HG02870 (cell line): ENCODE measurements around the gene SYT6.

ENCODE experiments used
- ATAC-seq: cut with Tn5 transposase; IDR thresholded peaks from one replicate; pipeline ENCODE4 v1.9.1; 2021; ENCODE audit warnings: mild to moderate bottlenecking, moderate library complexity; ENCODE audit not compliant: unreplicated experiment

Gene SYT6

GRCh38 chr1:114122941-114123618 is 30.6 kb downstream of the SYT6 start:
- no peak for ATAC-seq

- ATAC-seq: no peak
Measured at GRCh38 chr1:114118351-114118990, 35.2 kb downstream of the SYT6 start.

- ATAC-seq: no peak
Measured at GRCh38 chr1:114117654-114118053, 36.0 kb downstream of the SYT6 start.

- no peak for ATAC-seq
Measured at GRCh38 chr1:114116086-114116485, 37.6 kb downstream of the SYT6 start.

- ATAC-seq: no peak
Measured at GRCh38 chr1:114114185-114115094, 39.2 kb downstream of the SYT6 start.

GRCh38 chr1:114113411-114114184 is 40.1 kb downstream of the SYT6 start:
- no peak for ATAC-seq

GRCh38 chr1:114112775-114113174 is 40.9 kb downstream of the SYT6 start:
- ATAC-seq: no peak

- no peak for ATAC-seq
Measured at GRCh38 chr1:114111731-114112641, 41.7 kb downstream of the SYT6 start.

- ATAC-seq: no peak
Measured at GRCh38 chr1:114109981-114110380, 43.7 kb downstream of the SYT6 start.

- peak; percentile 76 for ATAC-seq
Measured at GRCh38 chr1:114108751-114109255, 44.9 kb downstream of the SYT6 start.

- ATAC-seq: no peak
Measured at GRCh38 chr1:114107474-114108435, 45.9 kb downstream of the SYT6 start.

GRCh38 chr1:114105421-114105979 is 48.2 kb downstream of the SYT6 start:
- ATAC-seq: no peak

GRCh38 chr1:114104949-114105348 is 48.7 kb downstream of the SYT6 start:
- ATAC-seq: no peak

- ATAC-seq: no peak
Measured at GRCh38 chr1:114103992-114104391, 49.7 kb downstream of the SYT6 start.

GRCh38 chr1:114102136-114102535 is 51.5 kb downstream of the SYT6 start:
- ATAC-seq: no peak

GRCh38 chr1:114100148-114100547 is 53.5 kb downstream of the SYT6 start:
- no peak for ATAC-seq

GRCh38 chr1:114099268-114099667 is 54.4 kb downstream of the SYT6 start:
- no peak for ATAC-seq

- no peak for ATAC-seq
Measured at GRCh38 chr1:114097109-114097508, 56.6 kb downstream of the SYT6 start.
